HepG2 (cell line): ENCODE measurements around the gene FTHL17.

ENCODE experiments used
- CHD2 ChIP-seq: IDR thresholded peaks from 2 replicates; pipeline ENCODE4 v1.6.1; 2011; ENCODE audit warnings: low read depth, low read length, improper control_type of control experiment
- ZNF263 ChIP-seq: sonication (generic); formaldehyde crosslinking; IDR thresholded peaks from 2 replicates; pipeline ENCODE4 v1.4.0; 2020; ENCODE audit warnings: missing genetic modification reagents

DNA sequence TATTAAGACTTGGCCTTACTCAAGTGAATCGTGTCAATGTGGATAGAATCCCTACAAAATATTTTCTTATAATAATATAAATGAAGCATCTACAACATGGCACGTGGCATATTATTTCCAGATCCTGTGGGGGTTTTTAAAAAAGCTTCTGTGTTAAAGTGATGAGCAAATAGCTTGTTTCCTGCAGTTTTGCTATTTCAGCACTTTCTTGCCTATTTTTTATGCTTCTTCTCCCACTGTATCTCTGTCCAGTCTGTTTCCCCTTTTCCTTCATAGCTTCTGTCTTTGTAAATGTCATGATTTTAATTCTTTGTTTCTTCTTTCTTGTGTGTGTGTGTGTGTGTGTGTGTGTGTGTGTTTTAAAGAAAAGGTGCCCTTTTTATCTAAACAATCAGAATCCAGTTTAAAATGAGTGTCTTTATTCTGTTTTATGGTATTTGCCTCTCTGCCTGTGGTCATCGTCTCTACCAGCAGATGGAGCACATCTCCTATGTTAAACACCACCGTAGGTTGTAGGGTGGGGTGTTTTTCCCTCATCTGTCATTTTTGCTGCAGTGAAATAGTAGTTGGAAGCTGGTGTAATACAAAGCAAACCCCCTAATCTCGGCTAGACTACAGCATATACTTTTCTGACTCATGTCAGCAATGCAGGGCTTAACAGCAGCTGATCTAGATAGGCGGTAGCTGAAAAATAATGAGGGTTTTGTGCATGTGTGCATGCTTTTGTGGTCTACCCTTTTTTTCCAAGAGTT lies 33.1 kb downstream of the FTHL17 start:
- TF ChIP-seq CHD2, result no peak
- TF ChIP-seq ZNF263 (CRISPR knock-in tag), result no peak
